OCI-LY1 (cell line): ENCODE data around the gene CCL25.

Experiments used
- H2AFZ ChIP-seq: fragments of 200-600 bp; sonication (generic), shearing (Covaris generic); 2 replicates; pipeline ENCODE4 v1.6.0; 2014; ENCODE audit warnings: antibody characterized with exemption, mild to moderate bottlenecking, low read length
- H3F3A ChIP-seq: fragments of 200-600 bp; sonication (generic), shearing (Covaris generic); 2 replicates; pipeline ENCODE4 v1.6.0; 2014; ENCODE audit warnings: mild to moderate bottlenecking, antibody characterized with exemption, low read length, moderate library complexity; ENCODE audit not compliant: insufficient read depth
- H3K27ac ChIP-seq: fragments of 200-600 bp; sonication (generic); 2 replicates; pipeline ENCODE4 v1.5.1; 2014; ENCODE audit warnings: low read length, mixed run types, mild to moderate bottlenecking, low read depth; ENCODE audit not compliant: poor library complexity, severe bottlenecking
- H3K27me3 ChIP-seq: fragments of 200-600 bp; sonication (generic); 2 replicates; pipeline ENCODE4 v1.6.0; 2014; ENCODE audit warnings: antibody characterized with exemption, mild to moderate bottlenecking, low read length, moderate library complexity; ENCODE audit not compliant: insufficient read depth
- H3K36me3 ChIP-seq: fragments of 200-600 bp; sonication (generic); 2 replicates; pipeline ENCODE4 v1.6.1; 2014; ENCODE audit warnings: mild to moderate bottlenecking, antibody characterized with exemption, low read length, moderate library complexity, mixed read lengths; ENCODE audit not compliant: insufficient read depth
- H3K4me1 ChIP-seq: fragments of 200-600 bp; sonication (generic); 2 replicates; pipeline ENCODE4 v1.5.1; 2014; ENCODE audit warnings: mild to moderate bottlenecking, low read length, moderate library complexity; ENCODE audit not compliant: insufficient read depth, severe bottlenecking
- H3K4me2 ChIP-seq: fragments of 200-600 bp; sonication (generic), shearing (Covaris generic); 2 replicates; pipeline ENCODE4 v1.6.1; 2014; ENCODE audit warnings: low read length
- H3K4me3 ChIP-seq: fragments of 200-600 bp; sonication (generic); 2 replicates; pipeline ENCODE4 v1.5.1; 2014; ENCODE audit warnings: low read length, low read depth, mild to moderate bottlenecking, mixed read lengths; ENCODE audit not compliant: poor library complexity, severe bottlenecking
- H3K79me2 ChIP-seq: fragments of 200-600 bp; shearing (Covaris generic); 2 replicates; pipeline ENCODE4 v1.6.1; 2016; ENCODE audit warnings: mixed run types, low read length, mixed read lengths; ENCODE audit not compliant: insufficient read depth
- H3K9ac ChIP-seq: fragments of 200-600 bp; sonication (generic), shearing (Covaris generic); 2 replicates; pipeline ENCODE4 v1.6.1; 2014; ENCODE audit warnings: mild to moderate bottlenecking, low read length, mixed read lengths
- H3K9me2 ChIP-seq: fragments of 200-600 bp; sonication (generic), shearing (Covaris generic); 2 replicates; pipeline ENCODE4 v1.6.1; 2014; ENCODE audit warnings: low read depth, mild to moderate bottlenecking, low read length, mixed read lengths
- H3K9me3 ChIP-seq: fragments of 200-600 bp; shearing (Covaris generic); 2 replicates; pipeline ENCODE4 v1.6.1; 2014; ENCODE audit warnings: low read length, mixed read lengths
- H4K20me1 ChIP-seq: fragments of 200-600 bp; sonication (generic), shearing (Covaris generic); 2 replicates; pipeline ENCODE4 v1.6.0; 2016; ENCODE audit warnings: mild to moderate bottlenecking, low read length; ENCODE audit not compliant: insufficient read depth
- CTCF ChIP-seq: fragments of 200-600 bp; sonication (generic), shearing (Covaris generic); IDR thresholded peaks from 2 replicates; pipeline ENCODE4 v1.5.1; 2017; ENCODE audit warnings: mild to moderate bottlenecking, antibody characterized with exemption, low read length, moderate library complexity, mixed read lengths
- EZH2 ChIP-seq: fragments of 200-600 bp; sonication (generic), shearing (Covaris generic); IDR thresholded peaks from 2 replicates; pipeline ENCODE4 v1.8.0; 2017; ENCODE audit warnings: borderline replicate concordance, mixed run types, mild to moderate bottlenecking, antibody characterized with exemption, low read length, moderate library complexity, mixed read lengths

CCL25 gene

GRCh38 chr19:8081569-8082550 is 29.3 kb downstream of the CCL25 start:
- H3K4me1 ChIP-seq, result no peaks in the 10 kb centered on the region
- no peak overlapping the region for H3K27ac ChIP-seq
- H3K4me2 ChIP-seq, result no peak overlapping the region
- H3K9me3 ChIP-seq, result no peaks in the 10 kb centered on the region
- H3K4me3 ChIP-seq, result no peak overlapping the region
- no peaks in the 10 kb centered on the region for H3F3A ChIP-seq
- H3K9ac ChIP-seq, result no peak overlapping the region
- H3K79me2 ChIP-seq, result no peaks in the 10 kb centered on the region
- TF ChIP-seq EZH2 (no peak), CTCF (no peak)
- no peaks in the 10 kb centered on the region for H3K36me3 ChIP-seq
- H2AFZ ChIP-seq, result no peak overlapping the region
- H4K20me1 ChIP-seq, result no peaks in the 10 kb centered on the region
- H3K27me3 ChIP-seq, result no peaks in the 10 kb centered on the region
- H3K9me2 ChIP-seq, result no peaks in the 10 kb centered on the region

DNA sequence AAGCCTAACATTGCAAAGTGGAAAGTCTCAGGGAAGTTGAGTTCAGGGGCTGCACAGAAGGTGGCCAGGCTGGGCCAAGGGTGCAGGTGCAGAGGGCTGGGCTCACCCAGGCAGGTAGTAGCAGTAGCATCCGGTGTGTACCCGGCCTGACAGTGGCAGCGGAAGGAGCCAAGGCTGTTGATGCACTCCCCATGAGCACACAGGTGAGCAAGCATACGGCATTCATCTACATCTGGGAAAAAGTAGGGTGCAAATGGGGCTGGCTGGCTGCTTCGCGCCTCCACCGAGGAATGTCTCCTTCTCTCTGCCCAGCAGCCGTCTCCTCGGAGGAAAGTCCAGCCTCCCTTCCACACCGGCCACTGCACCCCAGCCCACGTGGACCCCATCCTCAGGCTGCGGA is 30.6 kb downstream of the CCL25 start:
- H2AFZ ChIP-seq, result no peak overlapping the region
- H3K4me1 ChIP-seq, result no peaks in the 10 kb centered on the region
- H3K27ac ChIP-seq, result no peak overlapping the region
- H3K9ac ChIP-seq, result no peak overlapping the region
- no peaks in the 10 kb centered on the region for H3K9me3 ChIP-seq
- no peaks in the 10 kb centered on the region; the same call in 1 of the 2 replicates for H3K27me3 ChIP-seq
- no peaks in the 10 kb centered on the region for H4K20me1 ChIP-seq
- no peak overlapping the region for H3K4me2 ChIP-seq
- H3K36me3 ChIP-seq, result no peaks in the 10 kb centered on the region
- H3K9me2 ChIP-seq, result no peaks in the 10 kb centered on the region
- TF ChIP-seq EZH2 (no peak), CTCF (no peak)
- H3F3A ChIP-seq, result no peaks in the 10 kb centered on the region
- no peak overlapping the region for H3K4me3 ChIP-seq
- no peaks in the 10 kb centered on the region for H3K79me2 ChIP-seq

- H3K79me2 ChIP-seq, result no peaks in the 10 kb centered on the region
- H3F3A ChIP-seq, result no peaks in the 10 kb centered on the region
- H3K27me3 ChIP-seq, result no peaks in the 10 kb centered on the region; the same call in 1 of the 2 replicates
- no peak overlapping the region for H3K9ac ChIP-seq
- no peak overlapping the region for H3K27ac ChIP-seq
- no peaks in the 10 kb centered on the region for H3K9me2 ChIP-seq
- H3K4me1 ChIP-seq, result no peaks in the 10 kb centered on the region
- TF ChIP-seq EZH2 (no peak), CTCF (no peak)
- no peak overlapping the region for H3K4me2 ChIP-seq
- H4K20me1 ChIP-seq, result no peaks in the 10 kb centered on the region
- H3K9me3 ChIP-seq, result no peaks in the 10 kb centered on the region; the same call in 1 of the 2 replicates
- no peak overlapping the region for H3K4me3 ChIP-seq
- no peaks in the 10 kb centered on the region for H3K36me3 ChIP-seq
- no peak overlapping the region for H2AFZ ChIP-seq
Measured at GRCh38 chr19:8084152-8084551, 31.6 kb downstream of the CCL25 start.
